ENCODE data around the gene SASH1.

GRCh38 chr6:148501178-148501590 is 158.5 kb downstream of the SASH1 start:
- TF ChIP-seq, protein P1, sequence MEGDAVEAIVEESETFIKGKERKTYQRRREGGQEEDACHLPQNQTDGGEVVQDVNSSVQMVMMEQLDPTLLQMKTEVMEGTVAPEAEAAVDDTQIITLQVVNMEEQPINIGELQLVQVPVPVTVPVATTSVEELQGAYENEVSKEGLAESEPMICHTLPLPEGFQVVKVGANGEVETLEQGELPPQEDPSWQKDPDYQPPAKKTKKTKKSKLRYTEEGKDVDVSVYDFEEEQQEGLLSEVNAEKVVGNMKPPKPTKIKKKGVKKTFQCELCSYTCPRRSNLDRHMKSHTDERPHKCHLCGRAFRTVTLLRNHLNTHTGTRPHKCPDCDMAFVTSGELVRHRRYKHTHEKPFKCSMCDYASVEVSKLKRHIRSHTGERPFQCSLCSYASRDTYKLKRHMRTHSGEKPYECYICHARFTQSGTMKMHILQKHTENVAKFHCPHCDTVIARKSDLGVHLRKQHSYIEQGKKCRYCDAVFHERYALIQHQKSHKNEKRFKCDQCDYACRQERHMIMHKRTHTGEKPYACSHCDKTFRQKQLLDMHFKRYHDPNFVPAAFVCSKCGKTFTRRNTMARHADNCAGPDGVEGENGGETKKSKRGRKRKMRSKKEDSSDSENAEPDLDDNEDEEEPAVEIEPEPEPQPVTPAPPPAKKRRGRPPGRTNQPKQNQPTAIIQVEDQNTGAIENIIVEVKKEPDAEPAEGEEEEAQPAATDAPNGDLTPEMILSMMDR (IDR thresholded peaks at IDR 0.05; ENCODE audit: poor library complexity), result no peak
- no peak for TF ChIP-seq EZH2 (IDR thresholded peaks at IDR 0.05; ENCODE audit: borderline replicate concordance)
